Activated naive CD8-positive, alpha-beta T cell treated with anti-CD3 and anti-CD28 coated beads, Interleukin-2, amount 10 ng/mL, durations not matched to agents 7 days and 5 days (primary cell): ENCODE results near the gene AIM2. TPM values are rescaled to one million over a fixed set of nuclear protein-coding genes. Genes with fewer than 3 reads are reported as not detected.
"Not testable (repeated sequence)": the region's sequence is repeated elsewhere in the genome, so short reads cannot be mapped to it uniquely, and the experiment has no call there.

Source experiments
- ATAC-seq: fragments of 150-1000 bp; cut with Tn5 transposase; one replicate; pipeline ENCODE4 v1.10.0; 2021; ENCODE audit warnings: low read depth, moderate library complexity
- POLR2A ChIA-PET: fragments of 350-600 bp; sonication (Branson Sonifier 250); formaldehyde crosslinking; loops from one replicate; lab custom pipeline; 2021; ENCODE audit warnings: antibody characterized with exemption; lab: Charles Lee
- DNase-seq: peaks from one replicate; pipeline ENCODE4 v3.0.0; 2021
- H3K27ac Mint-ChIP-seq: one replicate; pipeline ENCODE4 v1.8.0; 2022; ENCODE audit warnings: mild to moderate bottlenecking, mixed read lengths
- H3K27me3 Mint-ChIP-seq: one replicate; pipeline ENCODE4 v1.8.0; 2022; ENCODE audit warnings: mild to moderate bottlenecking, moderate library complexity, mixed read lengths
- H3K36me3 Mint-ChIP-seq: one replicate; pipeline ENCODE4 v1.8.0; 2021; ENCODE audit warnings: mild to moderate bottlenecking, mixed read lengths
- H3K4me1 Mint-ChIP-seq: one replicate; pipeline ENCODE4 v1.8.0; 2021; ENCODE audit warnings: mixed read lengths
- H3K4me3 Mint-ChIP-seq: one replicate; pipeline ENCODE4 v1.8.0; 2022; ENCODE audit warnings: mild to moderate bottlenecking, moderate library complexity, mixed read lengths
- H3K9me3 Mint-ChIP-seq: one replicate; pipeline ENCODE4 v1.8.0; 2021; ENCODE audit warnings: mixed read lengths
- total RNA-seq, 2 experiments: library from RNA; stranded (reverse); gene quantifications; one replicate each; pipeline ENCODE4 v1.2.3, GENCODE V29; 2021

AIM2 gene
- total RNA-seq, 2 experiments from 2014 or later: 3.0 to 4.4 TPM

DNA sequence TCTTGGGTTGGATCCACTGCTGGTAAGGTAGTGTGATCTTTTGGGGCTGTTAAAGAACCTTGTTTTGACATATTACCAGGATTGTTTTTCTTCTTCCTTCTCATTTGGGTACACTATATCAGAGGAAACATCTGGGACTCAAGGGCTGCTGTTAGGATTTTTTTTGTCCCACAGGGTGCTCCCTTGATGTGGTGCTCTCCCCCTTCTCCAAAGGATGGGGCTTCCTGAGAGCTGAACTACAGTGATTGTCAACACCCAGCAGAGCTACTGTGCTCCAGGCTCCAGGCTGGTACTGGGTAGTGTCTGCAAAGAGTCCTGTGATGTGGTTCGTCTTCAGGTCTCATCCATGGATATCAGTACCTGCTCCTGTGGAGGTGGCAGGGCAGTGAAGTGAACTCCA is 46.3 kb downstream of the AIM2 start:
- Mint-ChIP-seq H3K9me3 (no peaks in the 10 kb centered on the region), H3K4me3 (no peak overlapping the region), H3K4me1 (peaks cover 61% of the 10 kb centered on the region), H3K27ac (no peak overlapping the region), H3K27me3 (no peaks in the 10 kb centered on the region), H3K36me3 (peaks cover 74% of the 10 kb centered on the region)
- DNase-seq: no peak
- POLR2A ChIA-PET: interaction anchor here (0.5 to 1.3 kb wide), 4 partner anchors 8 to 23 kb away, joined by 3 to 5 read pairs (median 4); no protein-coding TSS in a partner anchor
- no peak for ATAC-seq

GRCh38 chr1:159026841-159027240 is 49.7 kb downstream of the AIM2 start:
- ATAC-seq, H3K27ac Mint-ChIP-seq, DNase-seq, H3K27me3 Mint-ChIP-seq, H3K9me3 Mint-ChIP-seq, POLR2A ChIA-PET: not testable (repeated sequence)
- H3K36me3 Mint-ChIP-seq: peaks cover 63% of the 10 kb centered on the region
- H3K4me3 Mint-ChIP-seq: peak overlapping the region; percentile 58
- peaks cover 62% of the 10 kb centered on the region for H3K4me1 Mint-ChIP-seq

GRCh38 chr1:159025043-159025442 is 51.5 kb downstream of the AIM2 start:
- no peak overlapping the region for H3K4me3 Mint-ChIP-seq
- DNase-seq: no peak
- peaks cover 68% of the 10 kb centered on the region for H3K4me1 Mint-ChIP-seq
- no peaks in the 10 kb centered on the region for H3K27me3 Mint-ChIP-seq
- ATAC-seq: no peak
- no peak overlapping the region for H3K27ac Mint-ChIP-seq
- peaks cover 69% of the 10 kb centered on the region for H3K36me3 Mint-ChIP-seq
- POLR2A ChIA-PET: no interaction called here
- H3K9me3 Mint-ChIP-seq: no peaks in the 10 kb centered on the region

GRCh38 chr1:159023723-159024122 is 52.8 kb downstream of the AIM2 start:
- peaks cover 68% of the 10 kb centered on the region for H3K4me1 Mint-ChIP-seq
- H3K9me3 Mint-ChIP-seq: no peaks in the 10 kb centered on the region
- no peak overlapping the region for H3K27ac Mint-ChIP-seq
- ATAC-seq: no peak
- no peaks in the 10 kb centered on the region for H3K27me3 Mint-ChIP-seq
- POLR2A ChIA-PET: interaction anchor here (1.0 kb wide), 1 partner anchor 11 kb away, joined by 4 read pairs; no protein-coding TSS in a partner anchor
- no peak for DNase-seq
- H3K36me3 Mint-ChIP-seq: peaks cover 67% of the 10 kb centered on the region
- H3K4me3 Mint-ChIP-seq: no peak overlapping the region

GRCh38 chr1:159015440-159015909 is 61.1 kb downstream of the AIM2 start:
- H3K9me3 Mint-ChIP-seq: no peaks in the 10 kb centered on the region
- peak overlapping the region; percentile 87 for H3K27ac Mint-ChIP-seq
- DNase-seq (no peak), ATAC-seq (peak; percentile 90)
- peak overlapping the region; percentile 82 for H3K4me3 Mint-ChIP-seq
- peaks cover 73% of the 10 kb centered on the region for H3K36me3 Mint-ChIP-seq
- H3K4me1 Mint-ChIP-seq: peaks cover 57% of the 10 kb centered on the region
- POLR2A ChIA-PET: interaction anchor here (0.8 to 0.9 kb wide), 2 partner anchors 31 to 38 kb away, joined by 3 to 4 read pairs; no protein-coding TSS in a partner anchor
- no peaks in the 10 kb centered on the region for H3K27me3 Mint-ChIP-seq

GRCh38 chr1:159014851-159015250 is 61.7 kb downstream of the AIM2 start:
- H3K27me3 Mint-ChIP-seq: no peaks in the 10 kb centered on the region
- POLR2A ChIA-PET: interaction anchor here (0.9 kb wide), 1 partner anchor 31 kb away, joined by 4 read pairs; no protein-coding TSS in a partner anchor
- DNase-seq: no peak

GRCh38 chr1:159014003-159014571 is 62.5 kb downstream of the AIM2 start:
- Mint-ChIP-seq H3K36me3 (peaks cover 69% of the 10 kb centered on the region), H3K4me3 (peak overlapping the region; percentile 84), H3K4me1 (peaks cover 45% of the 10 kb centered on the region), H3K27me3 (no peaks in the 10 kb centered on the region), H3K27ac (peak overlapping the region; percentile 92), H3K9me3 (no peaks in the 10 kb centered on the region)
- no peak for DNase-seq
- no peak for ATAC-seq
- POLR2A ChIA-PET: no interaction called here

More at GRCh38 chr1:159014851-159015250, 61.7 kb downstream of the AIM2 start:
- H3K27ac Mint-ChIP-seq: peak overlapping the region; percentile 92
- H3K9me3 Mint-ChIP-seq: no peaks in the 10 kb centered on the region
- H3K4me1 Mint-ChIP-seq: peaks cover 51% of the 10 kb centered on the region
- H3K4me3 Mint-ChIP-seq: peak overlapping the region; percentile 84
- H3K36me3 Mint-ChIP-seq: peaks cover 73% of the 10 kb centered on the region
- no peak for ATAC-seq

DNA sequence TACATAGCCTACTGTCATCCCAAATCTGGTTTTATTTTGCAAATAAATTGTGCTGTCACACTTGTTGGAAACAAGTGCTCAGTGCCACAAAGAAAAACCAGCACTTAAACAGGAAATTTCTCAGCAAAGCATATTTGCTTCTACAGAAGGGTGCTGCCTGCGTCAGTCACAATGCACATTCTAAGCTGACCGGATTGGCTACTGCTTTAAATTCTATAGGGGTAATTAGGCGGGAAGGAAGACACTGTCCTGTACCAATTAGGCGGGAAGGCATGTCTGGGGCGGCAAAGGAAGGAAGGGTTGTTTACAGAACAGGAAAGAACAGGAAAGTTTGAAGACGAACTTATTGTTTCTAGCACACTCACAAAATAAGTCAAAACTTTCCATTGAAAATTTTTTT is 64.1 kb downstream of the AIM2 start:
- H3K4me3 Mint-ChIP-seq: peak overlapping the region; percentile 84
- POLR2A ChIA-PET: interaction anchor here (0.6 to 1.4 kb wide), 2 partner anchors 10 to 64 kb away, joined by 3 to 4 read pairs; partner anchors contain the start of gene AIM2
- no peaks in the 10 kb centered on the region for H3K9me3 Mint-ChIP-seq
- peak; percentile 60 for ATAC-seq
- H3K27ac Mint-ChIP-seq: peak overlapping the region; percentile 92
- DNase-seq: peak; percentile 41
- H3K4me1 Mint-ChIP-seq: peaks cover 44% of the 10 kb centered on the region
- H3K27me3 Mint-ChIP-seq: no peaks in the 10 kb centered on the region
- H3K36me3 Mint-ChIP-seq: peaks cover 60% of the 10 kb centered on the region

Other genes starting within 250 kb of the AIM2 start
- gene MNDA, start 245.4 kb downstream of the AIM2 start, total RNA-seq: under 1 TPM; 0.31 to 0.47 TPM
- 10 to 100 TPM; 44.6 to 45.2 TPM for gene PYHIN1, start 145.2 kb downstream of the AIM2 start, total RNA-seq
- gene IFI16, start 66.9 kb downstream of the AIM2 start, total RNA-seq: 100 to 1,000 TPM; 295 to 300 TPM
- gene CADM3, start 94.8 kb upstream of the AIM2 start, total RNA-seq: not detected
- gene ACKR1, start 128.1 kb upstream of the AIM2 start, total RNA-seq: not detected
- gene FCER1A, start 225.6 kb upstream of the AIM2 start, total RNA-seq: not detected